NCI-H2196 treated with DMSO at 0.1 percent for 48 hours (cell line): Measurements from ENCODE around the gene ACTR2.
"Not testable (repeated sequence)": the region's sequence is repeated elsewhere in the genome, so short reads cannot be mapped to it uniquely, and the experiment has no call there.

ENCODE experiments used
- DNase-seq: peaks from one replicate; lab custom pipeline; 2025; ENCODE audit not compliant: unreplicated experiment; lab: John Stamatoyannopoulos, UW

ACTR2 gene

GRCh38 chr2:65227456-65228262, at the start of gene ACTR2:
Gene ACTR2 (plus strand): TSS chr2:65227831. CDS start chr2:65227910, 79 bp downstream.
- peak; percentile 70 for DNase-seq

- DNase-seq = no peak
These were observed 45.1 kb upstream of the ACTR2 start for GRCh38 chr2:65182570-65182969.

- DNase-seq = not testable (repeated sequence)
These were observed 44.2 kb upstream of the ACTR2 start for GRCh38 chr2:65183406-65183805.

GRCh38 chr2:65185012-65185411, 42.6 kb upstream of the ACTR2 start:
- DNase-seq = no peak

GRCh38 chr2:65186093-65186868, 41.4 kb upstream of the ACTR2 start:
- no peak for DNase-seq

- no peak for DNase-seq
These were observed 40.5 kb upstream of the ACTR2 start for GRCh38 chr2:65186872-65187851.

- DNase-seq = no peak
These were observed 34.2 kb upstream of the ACTR2 start for GRCh38 chr2:65193446-65193845.

- DNase-seq = no peak
These were observed 28.9 kb upstream of the ACTR2 start for GRCh38 chr2:65198737-65199136.

GRCh38 chr2:65199166-65199565, 28.5 kb upstream of the ACTR2 start:
- DNase-seq = no peak

GRCh38 chr2:65199891-65200290, 27.7 kb upstream of the ACTR2 start:
- DNase-seq = no peak

- DNase-seq = no peak
These were observed 23.0 kb upstream of the ACTR2 start for GRCh38 chr2:65204461-65205210.

- no peak for DNase-seq
These were observed 15.5 kb upstream of the ACTR2 start for GRCh38 chr2:65212115-65212514.

- DNase-seq = no peak
These were observed 15.0 kb upstream of the ACTR2 start for GRCh38 chr2:65212619-65213018.

- DNase-seq = no peak
These were observed 14.6 kb upstream of the ACTR2 start for GRCh38 chr2:65213035-65213434.

- no peak for DNase-seq
These were observed 13.3 kb upstream of the ACTR2 start for GRCh38 chr2:65214361-65214760.

- no peak for DNase-seq
These were observed 12.8 kb upstream of the ACTR2 start for GRCh38 chr2:65214843-65215242.

GRCh38 chr2:65215946-65216345, 11.7 kb upstream of the ACTR2 start:
- DNase-seq = no peak

- DNase-seq = no peak
These were observed 7.0 kb upstream of the ACTR2 start for GRCh38 chr2:65220432-65221131.

GRCh38 chr2:65221275-65221674, 6.4 kb upstream of the ACTR2 start:
- DNase-seq = not testable (repeated sequence)

GRCh38 chr2:65227020-65227455, 593 bp upstream of the ACTR2 start:
- no peak for DNase-seq
